Inflammatory macrophage treated with lipopolysaccharide for 4 hours (primary cell): ENCODE data around the gene PDLIM1.
A peak's percentile ranks its signal among the peaks of the same experiment; 100 is the strongest.

ENCODE experiments used
- DNase-seq: peaks from one replicate; pipeline ENCODE4 v3.0.0-alpha.2; 2020

The PDLIM1 gene

GRCh38 chr10:95314192-95314918 is 23.6 kb upstream of the PDLIM1 start:
- DNase-seq: no peak

- no peak for DNase-seq
These were observed 22.2 kb upstream of the PDLIM1 start for GRCh38 chr10:95312986-95313495.

- DNase-seq: no peak
These were observed 21.5 kb upstream of the PDLIM1 start for GRCh38 chr10:95312257-95312656.

GRCh38 chr10:95309958-95310357 is 19.2 kb upstream of the PDLIM1 start:
- DNase-seq: no peak

- no peak for DNase-seq
These were observed 17.8 kb upstream of the PDLIM1 start for GRCh38 chr10:95308389-95309302.

- DNase-seq: no peak
These were observed 16.0 kb upstream of the PDLIM1 start for GRCh38 chr10:95306851-95307250.

GRCh38 chr10:95306318-95306650 is 15.5 kb upstream of the PDLIM1 start:
- no peak for DNase-seq

GRCh38 chr10:95305606-95306317 is 15.0 kb upstream of the PDLIM1 start:
- no peak for DNase-seq

- no peak for DNase-seq
These were observed 14.2 kb upstream of the PDLIM1 start for GRCh38 chr10:95304976-95305375.

GRCh38 chr10:95304463-95304862 is 13.7 kb upstream of the PDLIM1 start:
- DNase-seq: no peak

GRCh38 chr10:95303950-95304349 is 13.1 kb upstream of the PDLIM1 start:
- DNase-seq: no peak

- no peak for DNase-seq
These were observed 12.7 kb upstream of the PDLIM1 start for GRCh38 chr10:95303535-95303934.

- DNase-seq: no peak
These were observed 9.3 kb upstream of the PDLIM1 start for GRCh38 chr10:95300022-95300539.

- no peak for DNase-seq
These were observed 6.6 kb upstream of the PDLIM1 start for GRCh38 chr10:95297402-95297801.

- DNase-seq: no peak
These were observed 6.0 kb upstream of the PDLIM1 start for GRCh38 chr10:95296764-95297163.

GRCh38 chr10:95295031-95295755 is 4.4 kb upstream of the PDLIM1 start:
- DNase-seq: peak; percentile 12

- DNase-seq: no peak
These were observed 2.8 kb upstream of the PDLIM1 start for GRCh38 chr10:95293631-95294030.

GRCh38 chr10:95291365-95292039 is 699 bp upstream of the PDLIM1 start:
- DNase-seq: no peak

GRCh38 chr10:95289921-95290421 is 832 bp downstream of the PDLIM1 start:
- no peak for DNase-seq

GRCh38 chr10:95289003-95289920 is 1.5 kb downstream of the PDLIM1 start:
- DNase-seq: no peak
